Panc1 (cell line): ENCODE results near the gene GGA1.

ENCODE experiments used
- CTCF ChIP-seq: fragments of 450-650 bp; IDR thresholded peaks from 2 replicates; pipeline ENCODE4 v1.5.1; 2017; ENCODE audit warnings: mild to moderate bottlenecking
- POLR2AphosphoS5 ChIP-seq: IDR thresholded peaks from 2 replicates; pipeline ENCODE4 v1.6.1; 2012; ENCODE audit warnings: mild to moderate bottlenecking, low read depth, low read length, moderate library complexity

- no peak for TF ChIP-seq CTCF
- no peak for TF ChIP-seq POLR2AphosphoS5
Observed at GRCh38 chr22:37662039-37662438, 53.4 kb downstream of the GGA1 start.
